ENCODE results near the gene SEMA3G. TPM values are rescaled to one million over a fixed set of nuclear protein-coding genes. Genes with fewer than 3 reads are reported as not detected.

Gene SEMA3G
- total RNA-seq = under 1 TPM in 1 of 2 donors, not detected in 1; under 0.01 TPM

GRCh38 chr3:52444860-52445793 lies at the start of gene SEMA3G:
SEMA3G (minus strand) TSS chr3:52445103; CDS start chr3:52445027, 76 bp downstream.

GRCh38 chr3:52455283-52456168 lies 10.6 kb upstream of the SEMA3G start, which contains the start of gene NISCH:
NISCH (plus strand) TSS chr3:52455604; CDS start chr3:52455642, 38 bp downstream.

GRCh38 chr3:52453496-52454249 lies 8.8 kb upstream of the SEMA3G start, which contains the start of gene TNNC1:
TNNC1 (minus strand) TSS chr3:52454041; CDS start chr3:52454015, 26 bp downstream.

Other genes with a start within 250 kb of the SEMA3G start
- gene ALAS1, start 246.9 kb downstream of the SEMA3G start, total RNA-seq = 10 to 100 TPM; 74.6 to 80.9 TPM
- gene TLR9, start 219.5 kb downstream of the SEMA3G start, total RNA-seq = not detected
- 100 to 1,000 TPM in 1 of 2 donors, 10 to 100 TPM in 1; 75.0 to 145 TPM for gene TWF2, start 205.9 kb downstream of the SEMA3G start, total RNA-seq
- 1 to 10 TPM; 5.5 to 6.7 TPM for gene PPM1M, start 199.3 kb downstream of the SEMA3G start, total RNA-seq
- gene WDR82, start 166.5 kb downstream of the SEMA3G start, total RNA-seq = 10 to 100 TPM; 46.1 to 63.3 TPM
- gene GLYCTK, start 157.3 kb downstream of the SEMA3G start, total RNA-seq = 10 to 100 TPM in 1 of 2 donors, 1 to 10 TPM in 1; 10.0 to 11.0 TPM
- 1 to 10 TPM; 2.0 to 4.8 TPM for gene DNAH1, start 128.8 kb downstream of the SEMA3G start, total RNA-seq
- gene BAP1, start 35.1 kb downstream of the SEMA3G start, total RNA-seq = 10 to 100 TPM; 74.0 to 76.9 TPM
- gene PHF7, start 34.4 kb downstream of the SEMA3G start, total RNA-seq = 10 to 100 TPM; 10.3 to 11.4 TPM
- under 1 TPM in 1 of 2 donors, not detected in 1; 0.34 TPM for gene TNNC1, start 8.9 kb upstream of the SEMA3G start, total RNA-seq
- gene NISCH, start 10.5 kb upstream of the SEMA3G start, total RNA-seq = 10 to 100 TPM; 43.6 to 50.6 TPM
- under 1 TPM; under 0.01 to 0.33 TPM for gene STAB1, start 50.2 kb upstream of the SEMA3G start, total RNA-seq
- 10 to 100 TPM in 1 of 2 donors, 1 to 10 TPM in 1; 9.6 to 20.3 TPM for gene NT5DC2, start 88.8 kb upstream of the SEMA3G start, total RNA-seq
- 10 to 100 TPM; 15.7 to 16.5 TPM for gene UQCC5, start 91.5 kb upstream of the SEMA3G start, total RNA-seq
- 100 to 1,000 TPM; 131 to 284 TPM for gene PBRM1, start 240.8 kb upstream of the SEMA3G start, total RNA-seq
- gene GNL3, start 240.9 kb upstream of the SEMA3G start, total RNA-seq = 100 to 1,000 TPM; 137 to 183 TPM